Measurements from ENCODE around the gene VSTM4. TPM values are rescaled to one million over a fixed set of nuclear protein-coding genes. Genes with fewer than 3 reads are reported as not detected.

VSTM4 gene
- total and polyA plus RNA-seq, 2 experiments from 2014 or later, result 9.5 to 12.3 TPM

DNA sequence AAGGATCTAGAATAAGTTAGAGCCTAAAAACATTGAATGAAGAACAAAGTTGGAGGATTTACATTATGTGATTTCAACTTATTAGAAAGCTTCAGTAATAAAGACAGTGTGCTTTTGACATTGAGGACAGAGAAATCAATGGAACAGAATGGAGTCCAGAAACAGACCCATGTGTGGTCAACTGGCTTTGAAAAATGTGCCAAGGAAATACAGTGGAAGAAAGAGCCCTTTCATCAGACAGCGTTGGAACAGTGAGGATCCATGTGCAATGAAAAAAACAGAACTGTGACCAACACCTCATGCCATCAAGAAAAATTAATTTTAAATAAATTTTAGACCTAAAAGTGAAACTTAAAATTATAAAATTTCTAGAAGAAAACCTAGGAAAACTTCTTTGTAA lies 125.1 kb downstream of the VSTM4 start:
- WGBS, 2 experiments (ENCODE audit: low coverage in 1 of 2, low lambda C conversion rate in 2 of 2, missing lambda C conversion rate in 2 of 2), result 88 to 97% methylated on average over 1 of the region's 1 CpG
- Histone ChIP-seq H4K20me1 (ENCODE audit: insufficient read depth) (no peaks in the 10 kb centered on the region), H3K27ac (no peak overlapping the region), H3K27me3 (replicated peaks; ENCODE audit: insufficient read depth) (no peaks in the 10 kb centered on the region), H3K4me2 (ENCODE audit: unreplicated experiment) (no peak overlapping the region), H3K9ac (no peak overlapping the region), H3K36me3 (ENCODE audit: low read depth) (no peaks in the 10 kb centered on the region), H3K4me3 (no peak overlapping the region), H3K9me3 (ENCODE audit: low read depth) (no peaks in the 10 kb centered on the region), H3K4me1 (ENCODE audit: insufficient read depth) (no peaks in the 10 kb centered on the region), H3K9me2 (ENCODE audit: insufficient read depth) (no peaks in the 10 kb centered on the region), H3F3A (ENCODE audit: insufficient read depth) (no peaks in the 10 kb centered on the region), H2AFZ (no peak overlapping the region), H3K79me2 (ENCODE audit: insufficient read depth) (no peaks in the 10 kb centered on the region)
- TF ChIP-seq EZH2 (IDR thresholded peaks at IDR 0.05; ENCODE audit: insufficient read depth, poor library complexity, severe bottlenecking) (no peak), EZH2phosphoT487 (IDR thresholded peaks at IDR 0.05; ENCODE audit: insufficient read depth, low read depth) (no peak)
- in situ Hi-C loops (cut with MboI), result no loop called here
- no peak for DNase-seq

DNA sequence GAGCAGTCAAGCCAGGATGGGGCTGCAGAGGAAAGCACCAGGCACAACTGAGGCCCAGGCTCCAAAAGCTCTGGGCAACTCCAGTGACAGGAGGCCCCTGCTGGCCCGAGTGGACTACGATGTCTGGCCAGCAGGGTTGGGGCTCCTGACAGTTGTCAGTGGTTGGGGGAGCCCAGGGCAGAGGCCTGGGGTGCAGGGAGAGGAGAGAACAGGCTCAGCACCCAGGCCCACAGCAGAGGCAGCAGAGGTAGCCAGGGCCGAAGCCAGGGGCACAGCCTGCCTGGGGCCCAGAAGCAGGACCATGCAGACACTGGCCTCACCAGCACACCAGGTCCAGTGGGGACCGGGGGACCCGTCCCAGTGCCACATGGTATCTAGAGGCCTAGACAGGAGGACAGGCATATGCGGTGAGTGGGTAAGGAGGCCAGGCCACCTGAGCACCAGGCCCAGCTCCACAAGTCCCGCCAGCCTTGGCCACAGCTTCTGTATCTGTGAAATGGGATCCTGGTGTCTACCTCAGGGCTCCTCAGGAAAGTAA lies 129.6 kb downstream of the VSTM4 start:
- 69 to 74% methylated on average over 7 of the region's 7 CpGs for WGBS, 2 experiments (ENCODE audit: low coverage in 1 of 2, low lambda C conversion rate in 2 of 2, missing lambda C conversion rate in 2 of 2)
- no peak for DNase-seq
- H3K79me2 ChIP-seq (ENCODE audit: insufficient read depth), result no peaks in the 10 kb centered on the region
- H3K9me3 ChIP-seq (ENCODE audit: low read depth), result no peaks in the 10 kb centered on the region
- in situ Hi-C loops (cut with MboI), result no loop called here
- no peak overlapping the region for H3K4me3 ChIP-seq
- H3K36me3 ChIP-seq (ENCODE audit: low read depth), result no peaks in the 10 kb centered on the region
- TF ChIP-seq EZH2 (IDR thresholded peaks at IDR 0.05; ENCODE audit: insufficient read depth, poor library complexity, severe bottlenecking), result no peak
- no peak for TF ChIP-seq EZH2phosphoT487 (IDR thresholded peaks at IDR 0.05; ENCODE audit: insufficient read depth, low read depth)
- no peaks in the 10 kb centered on the region for H3K9me2 ChIP-seq (ENCODE audit: insufficient read depth)
- H3F3A ChIP-seq (ENCODE audit: insufficient read depth), result no peaks in the 10 kb centered on the region
- no peak overlapping the region for H3K27ac ChIP-seq
- no peaks in the 10 kb centered on the region for H4K20me1 ChIP-seq (ENCODE audit: insufficient read depth)
- H3K4me2 ChIP-seq (ENCODE audit: unreplicated experiment), result no peak overlapping the region
- H3K9ac ChIP-seq, result no peak overlapping the region
- peaks cover under 1% of the 10 kb centered on the region; the same call in 1 of the 2 replicates for H3K27me3 ChIP-seq (replicated peaks; ENCODE audit: insufficient read depth)
- H3K4me1 ChIP-seq (ENCODE audit: insufficient read depth), result no peaks in the 10 kb centered on the region
- no peak overlapping the region for H2AFZ ChIP-seq

DNA sequence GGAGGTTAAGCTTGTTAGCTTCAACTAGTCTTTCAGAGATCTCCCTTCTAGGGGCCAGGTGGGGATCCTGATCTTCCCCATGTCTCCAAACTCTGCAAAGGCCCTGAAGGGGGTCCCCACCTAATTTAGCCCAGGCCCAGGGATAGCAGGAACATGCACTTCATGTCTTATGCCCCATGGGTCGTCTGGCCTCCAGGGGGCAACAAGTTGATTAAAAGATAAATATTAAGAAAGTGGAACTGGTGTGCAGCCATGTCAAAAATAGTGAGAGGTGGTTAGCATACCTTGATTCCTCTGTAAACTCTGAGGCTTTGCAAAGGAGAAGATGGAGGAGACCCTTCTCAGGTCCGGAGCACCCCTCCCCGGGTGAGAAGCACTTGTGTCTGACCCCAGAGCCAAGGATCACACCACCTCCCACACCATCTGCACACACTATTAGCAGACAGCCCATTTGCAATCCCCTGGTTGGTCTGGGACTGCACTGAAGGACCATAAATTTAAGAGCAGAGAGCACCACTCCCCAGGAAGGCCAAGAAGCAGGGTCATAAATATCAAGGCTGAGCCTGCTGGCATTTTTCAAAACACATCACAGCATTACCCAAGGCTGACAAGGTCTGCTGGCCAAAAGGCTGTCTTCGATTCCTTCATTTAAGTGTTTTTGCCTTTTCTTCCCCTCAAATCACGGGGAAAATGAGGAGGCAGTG lies 131.5 kb downstream of the VSTM4 start:
- Histone ChIP-seq H3K36me3 (ENCODE audit: low read depth) (no peaks in the 10 kb centered on the region), H2AFZ (no peak overlapping the region), H3K4me1 (ENCODE audit: insufficient read depth) (no peaks in the 10 kb centered on the region), H3K27me3 (replicated peaks; ENCODE audit: insufficient read depth) (peaks cover 12% of the 10 kb centered on the region; the same call in 1 of the 2 replicates), H3K9me2 (ENCODE audit: insufficient read depth) (no peaks in the 10 kb centered on the region), H3K9ac (no peak overlapping the region), H3F3A (ENCODE audit: insufficient read depth) (no peaks in the 10 kb centered on the region), H4K20me1 (ENCODE audit: insufficient read depth) (no peaks in the 10 kb centered on the region), H3K79me2 (ENCODE audit: insufficient read depth) (no peaks in the 10 kb centered on the region), H3K4me2 (ENCODE audit: unreplicated experiment) (no peak overlapping the region), H3K9me3 (ENCODE audit: low read depth) (no peaks in the 10 kb centered on the region), H3K4me3 (no peak overlapping the region), H3K27ac (no peak overlapping the region)
- TF ChIP-seq EZH2 (IDR thresholded peaks at IDR 0.05; ENCODE audit: insufficient read depth, poor library complexity, severe bottlenecking) (no peak), EZH2phosphoT487 (IDR thresholded peaks at IDR 0.05; ENCODE audit: insufficient read depth, low read depth) (no peak)
- 38 to 40% methylated on average over 5 of the region's 5 CpGs for WGBS, 2 experiments (ENCODE audit: low coverage in 1 of 2, low lambda C conversion rate in 2 of 2, missing lambda C conversion rate in 2 of 2)
- in situ Hi-C loops (cut with MboI), result no loop called here
- DNase-seq, result no peak

- DNase-seq, result peak; percentile 36
- Histone ChIP-seq H3K4me2 (ENCODE audit: unreplicated experiment) (no peak overlapping the region), H3K4me1 (ENCODE audit: insufficient read depth) (no peaks in the 10 kb centered on the region), H2AFZ (no peak overlapping the region), H3K27ac (no peak overlapping the region), H3K27me3 (replicated peaks; ENCODE audit: insufficient read depth) (peaks cover 16% of the 10 kb centered on the region; the same call in 1 of the 2 replicates), H3K9me3 (ENCODE audit: low read depth) (no peaks in the 10 kb centered on the region), H3F3A (ENCODE audit: insufficient read depth) (no peaks in the 10 kb centered on the region), H4K20me1 (ENCODE audit: insufficient read depth) (no peaks in the 10 kb centered on the region), H3K36me3 (ENCODE audit: low read depth) (no peaks in the 10 kb centered on the region), H3K9me2 (ENCODE audit: insufficient read depth) (no peaks in the 10 kb centered on the region), H3K4me3 (no peak overlapping the region), H3K79me2 (ENCODE audit: insufficient read depth) (no peaks in the 10 kb centered on the region), H3K9ac (no peak overlapping the region)
- WGBS, 2 experiments (ENCODE audit: low coverage in 1 of 2, low lambda C conversion rate in 2 of 2, missing lambda C conversion rate in 2 of 2), result 41 to 51% methylated on average over 5 of the region's 5 CpGs
- no peak for TF ChIP-seq EZH2phosphoT487 (IDR thresholded peaks at IDR 0.05; ENCODE audit: insufficient read depth, low read depth)
- TF ChIP-seq EZH2 (IDR thresholded peaks at IDR 0.05; ENCODE audit: insufficient read depth, poor library complexity, severe bottlenecking), result no peak
- in situ Hi-C loops (cut with MboI), result no loop called here
These were observed 132.7 kb downstream of the VSTM4 start for GRCh38 chr10:48982584-48982983.
